Measurements from ENCODE around the gene MNAT1.

MNAT1 gene

DNA sequence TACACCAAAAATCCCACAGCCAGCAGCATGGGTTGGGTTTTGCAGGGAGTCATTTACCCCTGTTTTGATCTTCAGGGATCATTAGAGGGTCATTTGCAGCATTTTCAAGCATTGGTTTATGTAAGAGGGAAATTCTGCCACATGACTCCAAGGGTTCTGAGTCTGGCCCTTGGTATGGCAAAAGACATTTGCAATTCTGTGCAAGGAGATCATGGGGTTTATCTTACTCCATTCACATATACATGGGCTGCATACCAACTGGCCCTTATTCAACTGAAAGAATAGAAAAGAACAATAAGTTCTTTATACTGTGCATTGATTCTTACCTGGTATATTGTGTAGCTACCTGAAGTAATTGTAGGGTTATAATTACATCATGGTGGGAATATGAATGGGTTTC lies 24.1 kb upstream of the MNAT1 start:
- CTCF ChIA-PET = no interaction called here
- POLR2A ChIA-PET = no interaction called here

DNA sequence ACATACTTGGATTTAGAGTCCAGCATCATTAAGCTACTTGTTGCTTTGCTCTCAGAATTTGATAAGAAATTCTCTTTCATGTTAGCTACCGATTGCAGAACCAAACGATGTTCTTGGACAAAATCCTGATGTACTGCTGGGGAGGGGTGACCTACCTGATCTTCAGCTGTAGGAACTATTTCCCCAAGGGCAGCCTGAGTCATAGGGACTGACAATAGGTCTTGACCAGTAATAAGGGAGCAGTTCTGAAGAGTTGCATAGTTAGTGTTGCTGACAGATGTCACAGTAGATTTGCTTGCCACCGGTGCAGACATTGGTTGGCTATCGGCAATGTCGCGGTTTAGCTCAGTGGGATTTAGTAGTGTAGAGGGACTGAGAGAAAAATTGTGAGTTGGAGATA lies 21.0 kb upstream of the MNAT1 start:
- H3K9me3 ChIP-seq (ENCODE audit: control extremely low read depth in 1 of 5, control insufficient read depth in 4 of 5, insufficient read depth in 2 of 5, low read depth in 1 of 5, low read length in 4 of 5) = no peaks in the 10 kb centered on the region
- no peak overlapping the region for H3K27ac ChIP-seq (ENCODE audit: insufficient read depth in 1 of 2, low read depth in 1 of 2, low read length in 2 of 2, poor library complexity in 1 of 2, severe bottlenecking in 2 of 2)
- H3K4me1 ChIP-seq (ENCODE audit: control extremely low read depth in 1 of 4, control insufficient read depth in 4 of 4, insufficient read depth in 4 of 4, low read length in 3 of 4) = no peaks in the 10 kb centered on the region
- H3K4me3 ChIP-seq (ENCODE audit: control insufficient read depth in 1 of 7, extremely low read depth in 1 of 7, insufficient read depth in 4 of 7, low read depth in 2 of 7, low read length in 6 of 7) = no peak overlapping the region
- H3K36me3 ChIP-seq (ENCODE audit: control insufficient read depth in 4 of 4, insufficient read depth in 4 of 4, low read length in 3 of 4) = no peaks in the 10 kb centered on the region
- ChIA-PET POLR2A (no interaction called here), CTCF (no interaction called here)
- 90% methylated on average over 2 of the region's 6 CpGs for WGBS (ENCODE audit: insufficient coverage)
- DNase-seq = no peak
- H3K27me3 ChIP-seq (replicated peaks in 2 of 5; ENCODE audit: control insufficient read depth in 4 of 5, insufficient read depth in 5 of 5, low read length in 4 of 5) = peaks cover 0 to 39% (median 17%) of the 10 kb centered on the region in 5 experiments

More for the DNA sequence above, 24.1 kb upstream of the MNAT1 start:
- no peaks in the 10 kb centered on the region for H3K36me3 ChIP-seq (ENCODE audit: control insufficient read depth in 4 of 4, insufficient read depth in 4 of 4, low read length in 3 of 4)
- no peak for DNase-seq
- peaks cover 3 to 35% (median 13%) of the 10 kb centered on the region in 5 experiments for H3K27me3 ChIP-seq (replicated peaks in 2 of 5; ENCODE audit: control insufficient read depth in 4 of 5, insufficient read depth in 5 of 5, low read length in 4 of 5)
- peaks cover 0 to 1% (median 0%) of the 10 kb centered on the region in 5 experiments for H3K9me3 ChIP-seq (ENCODE audit: control extremely low read depth in 1 of 5, control insufficient read depth in 4 of 5, insufficient read depth in 2 of 5, low read depth in 1 of 5, low read length in 4 of 5)
- H3K4me3 ChIP-seq (ENCODE audit: control insufficient read depth in 1 of 7, extremely low read depth in 1 of 7, insufficient read depth in 4 of 7, low read depth in 2 of 7, low read length in 6 of 7) = no peak overlapping the region
- H3K4me1 ChIP-seq (ENCODE audit: control extremely low read depth in 1 of 4, control insufficient read depth in 4 of 4, insufficient read depth in 4 of 4, low read length in 3 of 4) = no peaks in the 10 kb centered on the region
- no peak overlapping the region for H3K27ac ChIP-seq (ENCODE audit: insufficient read depth in 1 of 2, low read depth in 1 of 2, low read length in 2 of 2, poor library complexity in 1 of 2, severe bottlenecking in 2 of 2)

DNA sequence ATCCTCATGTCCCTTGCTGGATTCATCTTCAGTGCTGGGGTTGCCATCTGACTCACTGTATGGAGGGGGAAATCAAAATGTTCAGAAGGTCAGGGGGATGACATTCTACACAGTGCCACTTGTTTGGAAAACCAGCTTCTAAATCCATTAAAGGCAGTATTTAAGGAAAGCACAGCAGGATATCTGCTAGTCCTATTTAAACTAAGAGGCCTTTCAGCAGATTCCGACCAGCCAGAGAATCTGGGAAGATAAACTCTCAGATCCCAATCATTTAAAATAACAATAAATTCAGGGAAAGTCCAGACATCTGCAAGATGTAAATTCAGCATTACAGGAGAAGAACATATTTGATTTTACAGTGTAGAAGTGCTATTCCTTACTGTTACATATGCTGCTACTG lies 14.2 kb upstream of the MNAT1 start:
- peaks cover 32 to 89% (median 52%) of the 10 kb centered on the region in 5 experiments for H3K27me3 ChIP-seq (replicated peaks in 2 of 5; ENCODE audit: control insufficient read depth in 4 of 5, insufficient read depth in 5 of 5, low read length in 4 of 5)
- no CpG with 5 or more reads among the region's 1 CpG for WGBS (ENCODE audit: insufficient coverage)
- peaks cover 0 to 32% (median 28%) of the 10 kb centered on the region in 4 experiments for H3K4me1 ChIP-seq (ENCODE audit: control extremely low read depth in 1 of 4, control insufficient read depth in 4 of 4, insufficient read depth in 4 of 4, low read length in 3 of 4)
- no peak for DNase-seq
- H3K9me3 ChIP-seq (ENCODE audit: control extremely low read depth in 1 of 5, control insufficient read depth in 4 of 5, insufficient read depth in 2 of 5, low read depth in 1 of 5, low read length in 4 of 5) = no peaks in the 10 kb centered on the region
- H3K27ac ChIP-seq (ENCODE audit: insufficient read depth in 1 of 2, low read depth in 1 of 2, low read length in 2 of 2, poor library complexity in 1 of 2, severe bottlenecking in 2 of 2) = no peak overlapping the region
- ChIA-PET CTCF (interaction anchor here (0.9 kb wide), 1 partner anchor 8 kb away, joined by 3 read pairs; no protein-coding TSS in a partner anchor), POLR2A (no interaction called here)
- H3K36me3 ChIP-seq (ENCODE audit: control insufficient read depth in 4 of 4, insufficient read depth in 4 of 4, low read length in 3 of 4) = no peaks in the 10 kb centered on the region
- no peak overlapping the region for H3K4me3 ChIP-seq (ENCODE audit: control insufficient read depth in 1 of 7, extremely low read depth in 1 of 7, insufficient read depth in 4 of 7, low read depth in 2 of 7, low read length in 6 of 7)

DNA sequence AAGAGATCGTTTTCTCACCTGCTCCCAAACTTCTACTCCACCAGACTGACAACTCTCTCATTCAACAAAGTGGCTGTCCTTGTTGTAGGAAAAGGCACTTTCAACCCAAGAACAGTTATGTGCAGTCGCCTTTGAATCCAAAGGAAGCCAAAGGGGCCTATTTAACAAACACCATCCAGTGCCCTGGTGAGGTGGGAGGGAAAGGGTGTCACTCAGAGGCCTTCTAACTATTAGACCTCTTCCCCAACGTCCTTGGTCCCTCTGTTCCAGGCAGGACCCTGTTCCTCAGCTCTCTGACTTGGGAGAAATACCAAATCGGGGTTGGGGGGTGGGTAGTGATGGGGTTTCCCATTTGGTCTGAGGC lies 13.6 kb upstream of the MNAT1 start:
- Histone ChIP-seq H3K27ac (ENCODE audit: insufficient read depth in 1 of 2, low read depth in 1 of 2, low read length in 2 of 2, poor library complexity in 1 of 2, severe bottlenecking in 2 of 2) (no peak overlapping the region), H3K4me3 (ENCODE audit: control insufficient read depth in 1 of 7, extremely low read depth in 1 of 7, insufficient read depth in 4 of 7, low read depth in 2 of 7, low read length in 6 of 7) (peak overlapping the region in 2 of 7 experiments; percentile 19 to 45), H3K27me3 (replicated peaks in 2 of 5; ENCODE audit: control insufficient read depth in 4 of 5, insufficient read depth in 5 of 5, low read length in 4 of 5) (peaks cover 32 to 87% (median 52%) of the 10 kb centered on the region in 5 experiments), H3K4me1 (ENCODE audit: control extremely low read depth in 1 of 4, control insufficient read depth in 4 of 4, insufficient read depth in 4 of 4, low read length in 3 of 4) (peaks cover 0 to 32% (median 28%) of the 10 kb centered on the region in 4 experiments), H3K36me3 (ENCODE audit: control insufficient read depth in 4 of 4, insufficient read depth in 4 of 4, low read length in 3 of 4) (no peaks in the 10 kb centered on the region), H3K9me3 (ENCODE audit: control extremely low read depth in 1 of 5, control insufficient read depth in 4 of 5, insufficient read depth in 2 of 5, low read depth in 1 of 5, low read length in 4 of 5) (no peaks in the 10 kb centered on the region)
- no peak for DNase-seq
- ChIA-PET CTCF (interaction anchor here (0.9 kb wide), 1 partner anchor 8 kb away, joined by 3 read pairs; no protein-coding TSS in a partner anchor), POLR2A (no interaction called here)
- 80% methylated on average over 1 of the region's 4 CpGs for whole genome bisulfite sequencing (ENCODE audit: insufficient coverage)

DNA sequence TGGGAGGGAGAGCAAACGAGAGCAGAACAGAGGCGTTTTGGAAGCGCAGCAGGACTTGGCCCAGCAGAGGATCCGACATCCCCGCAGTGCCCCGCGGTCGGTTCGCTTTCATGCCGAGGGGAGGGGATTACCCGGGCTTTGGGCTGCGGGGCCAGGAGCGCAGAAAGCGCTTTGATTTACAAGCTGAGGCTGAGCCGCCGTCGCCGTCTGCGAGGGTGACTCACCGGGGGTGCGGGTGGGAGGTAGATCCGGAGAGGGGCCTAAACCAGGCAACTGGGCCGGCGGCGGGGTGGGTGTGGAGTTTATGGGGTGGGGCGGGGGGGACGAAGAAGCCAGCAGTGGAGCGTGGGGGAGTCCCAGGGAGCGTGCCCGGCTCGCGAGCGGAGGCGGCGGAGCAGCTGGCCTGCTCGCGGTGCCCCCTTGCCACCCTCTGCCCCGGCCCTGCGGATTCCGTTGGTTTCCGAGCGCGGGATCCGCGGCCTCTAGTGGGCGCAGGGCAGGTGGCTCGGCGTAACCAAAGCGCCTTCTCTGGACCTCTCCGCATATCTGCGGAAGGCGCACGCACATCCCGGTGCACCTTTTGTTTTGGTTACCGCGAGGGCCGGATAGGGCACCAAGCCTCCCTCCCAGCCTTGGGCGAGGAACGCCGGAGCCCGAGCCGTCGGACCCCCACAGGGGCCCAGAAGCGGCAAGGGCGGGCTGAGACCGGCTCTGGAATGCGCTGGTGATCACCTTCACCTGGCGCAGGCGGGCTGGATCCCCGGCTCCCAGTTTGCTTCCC lies 13.0 kb upstream of the MNAT1 start:
- H3K27ac ChIP-seq (ENCODE audit: insufficient read depth in 1 of 2, low read depth in 1 of 2, low read length in 2 of 2, poor library complexity in 1 of 2, severe bottlenecking in 2 of 2) = no peak overlapping the region
- peak; percentile 70 to 92 (median 87) for DNase-seq
- H3K9me3 ChIP-seq (ENCODE audit: control extremely low read depth in 1 of 5, control insufficient read depth in 4 of 5, insufficient read depth in 2 of 5, low read depth in 1 of 5, low read length in 4 of 5) = no peaks in the 10 kb centered on the region
- 3% methylated on average over 66 of the region's 70 CpGs for WGBS (ENCODE audit: insufficient coverage)
- no peaks in the 10 kb centered on the region for H3K36me3 ChIP-seq (ENCODE audit: control insufficient read depth in 4 of 4, insufficient read depth in 4 of 4, low read length in 3 of 4)
- H3K27me3 ChIP-seq (replicated peaks in 2 of 5; ENCODE audit: control insufficient read depth in 4 of 5, insufficient read depth in 5 of 5, low read length in 4 of 5) = peaks cover 32 to 89% (median 52%) of the 10 kb centered on the region in 5 experiments
- H3K4me1 ChIP-seq (ENCODE audit: control extremely low read depth in 1 of 4, control insufficient read depth in 4 of 4, insufficient read depth in 4 of 4, low read length in 3 of 4) = peaks cover 0 to 32% (median 28%) of the 10 kb centered on the region in 4 experiments
- ChIA-PET CTCF (interaction anchor here (0.9 to 1.2 kb wide), 2 partner anchors 7 to 12 kb away, joined by 3 read pairs; no protein-coding TSS in a partner anchor), POLR2A (no interaction called here)
- H3K4me3 ChIP-seq (ENCODE audit: control insufficient read depth in 1 of 7, extremely low read depth in 1 of 7, insufficient read depth in 4 of 7, low read depth in 2 of 7, low read length in 6 of 7) = peak overlapping the region in 4 of 7 experiments; percentile 47 to 75 (median 58)

DNA sequence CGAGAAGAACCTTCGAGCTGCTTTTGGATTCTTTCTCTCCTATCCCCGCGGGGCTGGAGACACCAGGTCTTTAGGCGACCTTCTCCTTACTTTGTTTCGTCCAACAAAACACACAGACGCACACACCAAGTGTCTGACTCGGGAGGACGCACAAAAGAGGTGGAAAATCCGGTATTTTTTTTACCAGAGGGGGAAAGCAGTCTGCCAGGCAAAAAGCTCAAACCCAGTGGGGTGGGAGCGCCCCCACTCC lies 12.5 kb upstream of the MNAT1 start:
- ChIA-PET CTCF (interaction anchor here (1.2 kb wide), 1 partner anchor 12 kb away, joined by 3 read pairs; no protein-coding TSS in a partner anchor), POLR2A (no interaction called here)
- no peaks in the 10 kb centered on the region for H3K9me3 ChIP-seq (ENCODE audit: control extremely low read depth in 1 of 5, control insufficient read depth in 4 of 5, insufficient read depth in 2 of 5, low read depth in 1 of 5, low read length in 4 of 5)
- H3K36me3 ChIP-seq (ENCODE audit: control insufficient read depth in 4 of 4, insufficient read depth in 4 of 4, low read length in 3 of 4) = no peaks in the 10 kb centered on the region
- peak overlapping the region in 6 of 7 experiments; percentile 32 to 75 (median 57) for H3K4me3 ChIP-seq (ENCODE audit: control insufficient read depth in 1 of 7, extremely low read depth in 1 of 7, insufficient read depth in 4 of 7, low read depth in 2 of 7, low read length in 6 of 7)
- DNase-seq = peak in 1 of 3 donors; percentile 12
- peaks cover 0 to 32% (median 28%) of the 10 kb centered on the region in 4 experiments for H3K4me1 ChIP-seq (ENCODE audit: control extremely low read depth in 1 of 4, control insufficient read depth in 4 of 4, insufficient read depth in 4 of 4, low read length in 3 of 4)
- peaks cover 32 to 93% (median 55%) of the 10 kb centered on the region in 5 experiments for H3K27me3 ChIP-seq (replicated peaks in 2 of 5; ENCODE audit: control insufficient read depth in 4 of 5, insufficient read depth in 5 of 5, low read length in 4 of 5)
- no peak overlapping the region for H3K27ac ChIP-seq (ENCODE audit: insufficient read depth in 1 of 2, low read depth in 1 of 2, low read length in 2 of 2, poor library complexity in 1 of 2, severe bottlenecking in 2 of 2)
- 0% methylated on average over 5 of the region's 11 CpGs for WGBS (ENCODE audit: insufficient coverage)

DNA sequence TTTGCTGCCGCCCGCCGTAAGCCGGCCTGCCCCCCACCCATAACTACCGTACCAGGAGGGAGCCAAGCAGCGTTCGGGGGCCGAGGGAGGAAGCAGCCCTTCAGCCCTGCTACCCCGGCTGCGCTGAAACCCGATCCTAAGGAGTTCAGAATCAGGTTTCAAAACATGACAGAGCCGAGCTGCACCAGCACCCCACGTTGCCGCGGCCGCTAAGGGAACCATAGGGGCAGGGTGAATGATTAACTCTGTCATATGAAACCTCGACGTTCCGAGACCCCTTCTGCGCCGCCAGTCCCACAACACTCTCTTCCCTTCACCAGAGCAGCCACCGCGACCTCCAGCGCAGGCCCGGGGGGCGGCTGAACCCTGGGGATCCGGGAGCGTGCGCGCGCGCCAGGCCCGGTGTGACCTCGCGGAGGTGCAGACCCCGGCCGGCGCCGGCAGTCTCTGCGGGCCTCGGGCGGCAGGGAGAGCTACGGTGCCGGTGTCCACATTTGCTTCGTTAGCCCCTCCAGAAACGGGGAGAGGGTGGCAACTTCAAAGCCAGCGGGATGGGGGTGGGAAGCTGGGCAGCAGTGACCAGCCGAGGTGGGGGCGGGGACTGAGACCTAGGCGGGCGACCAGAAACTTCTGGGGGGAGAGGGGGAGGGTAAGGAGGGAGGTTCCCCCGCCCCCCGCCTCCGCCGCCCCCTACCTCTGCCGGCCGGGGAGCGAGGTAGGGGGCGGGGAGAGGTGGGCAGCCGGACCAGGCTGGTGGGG lies 12.0 kb upstream of the MNAT1 start:
- CTCF ChIA-PET = interaction anchor here (0.6 to 1.2 kb wide), 2 partner anchors 11 to 43 kb away, joined by 3 read pairs; no protein-coding TSS in a partner anchor
- DNase-seq = peak in 2 of 3 donors; percentile 45 to 54

More for the DNA sequence above, 12.0 kb upstream of the MNAT1 start:
- no peaks in the 10 kb centered on the region for H3K36me3 ChIP-seq (ENCODE audit: control insufficient read depth in 4 of 4, insufficient read depth in 4 of 4, low read length in 3 of 4)
- peaks cover 32 to 94% (median 57%) of the 10 kb centered on the region in 5 experiments for H3K27me3 ChIP-seq (replicated peaks in 2 of 5; ENCODE audit: control insufficient read depth in 4 of 5, insufficient read depth in 5 of 5, low read length in 4 of 5)
- under 1% methylated on average over 24 of the region's 60 CpGs for WGBS (ENCODE audit: insufficient coverage)
- H3K27ac ChIP-seq (ENCODE audit: insufficient read depth in 1 of 2, low read depth in 1 of 2, low read length in 2 of 2, poor library complexity in 1 of 2, severe bottlenecking in 2 of 2) = no peak overlapping the region
- H3K4me3 ChIP-seq (ENCODE audit: control insufficient read depth in 1 of 7, extremely low read depth in 1 of 7, insufficient read depth in 4 of 7, low read depth in 2 of 7, low read length in 6 of 7) = peak overlapping the region in 6 of 7 experiments; percentile 46 to 75 (median 64)
- POLR2A ChIA-PET = no interaction called here
- H3K4me1 ChIP-seq (ENCODE audit: control extremely low read depth in 1 of 4, control insufficient read depth in 4 of 4, insufficient read depth in 4 of 4, low read length in 3 of 4) = peaks cover 0 to 32% (median 28%) of the 10 kb centered on the region in 4 experiments
- peaks cover 0 to 2% (median 0%) of the 10 kb centered on the region in 5 experiments for H3K9me3 ChIP-seq (ENCODE audit: control extremely low read depth in 1 of 5, control insufficient read depth in 4 of 5, insufficient read depth in 2 of 5, low read depth in 1 of 5, low read length in 4 of 5)

All from common myeloid progenitor, CD34-positive (primary cell).